ENCODE measurements around the gene OR10Z1. TPM values are rescaled to one million over a fixed set of nuclear protein-coding genes. Genes with fewer than 3 reads are reported as not detected.

OR10Z1 gene
- total and polyA plus RNA-seq, 9 of the 15 experiments (the other 6 are each of a cell fraction or from before 2014, with no cell fraction given) = 0.01 to 0.94 (median 0.35) TPM; not detected in 5

DNA sequence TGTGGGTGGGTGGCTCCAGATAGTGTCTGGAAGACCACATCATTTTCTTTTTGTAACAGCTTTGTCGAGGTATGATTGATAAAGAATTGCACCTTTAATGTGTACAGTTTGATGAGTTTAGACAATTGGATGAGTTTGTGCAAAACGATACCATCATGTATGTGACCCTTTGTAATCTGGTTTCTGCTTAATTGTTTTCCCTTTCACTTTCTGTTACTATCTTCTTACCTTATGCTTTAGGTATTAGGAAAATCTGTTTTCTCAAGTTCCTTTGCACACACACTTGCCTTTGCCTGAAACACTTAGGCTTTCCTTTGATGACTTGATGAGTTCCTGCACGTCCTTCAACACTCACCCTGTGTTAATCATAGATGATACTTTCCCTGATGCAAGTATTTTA, 6.8 kb downstream of the OR10Z1 start:
- no peak overlapping the region for H3K27ac ChIP-seq (ENCODE audit: extremely low read depth, low read depth, low read length)
- no peak overlapping the region for H2AFZ ChIP-seq (ENCODE audit: low read depth, low read length)
- H3K9me3 ChIP-seq (replicated peaks; ENCODE audit: control insufficient read depth, insufficient read depth, low read depth, low read length) = no peaks in the 10 kb centered on the region
- intact Hi-C loops (cut with micrococcal nuclease) (no loop called here), in situ Hi-C loops (cut with MboI) (no loop called here)
- DNase-seq (ENCODE audit: extremely low read depth in 1 of 4, low spot score in 3 of 4) = no peak
- no peaks in the 10 kb centered on the region for H4K20me1 ChIP-seq (replicated peaks; ENCODE audit: control insufficient read depth, insufficient read depth, low read length)
- no peaks in the 10 kb centered on the region for H3K27me3 ChIP-seq (ENCODE audit: control insufficient read depth in 2 of 2, insufficient read depth in 2 of 2, low read length in 2 of 2)
- WGBS (ENCODE audit: insufficient coverage, low coverage, missing lambda C conversion rate) = 69% methylated on average over 3 of the region's 3 CpGs
- H3K4me2 ChIP-seq (ENCODE audit: insufficient read depth, low read length) = no peak overlapping the region
- H3K36me3 ChIP-seq (ENCODE audit: control insufficient read depth, insufficient read depth, low read length) = peaks cover 59% of the 10 kb centered on the region
- FAIRE-seq = no peak
- ChIA-PET CTCF (ENCODE audit: low intra/inter-chr PET ratio) (no interaction called here), POLR2A (no interaction called here)
- H3K4me1 ChIP-seq (replicated peaks in 1 of 2; ENCODE audit: control insufficient read depth in 2 of 2, insufficient read depth in 2 of 2, low read length in 2 of 2) = no peaks in the 10 kb centered on the region
- H3K4me3 ChIP-seq = no peak overlapping the region
- H3K9me1 ChIP-seq (ENCODE audit: control insufficient read depth, insufficient read depth, low read length) = no peaks in the 10 kb centered on the region
- no peak for ATAC-seq
- H3K79me2 ChIP-seq (ENCODE audit: control insufficient read depth, insufficient read depth, low read length) = no peaks in the 10 kb centered on the region
- no peak overlapping the region for H3K9ac ChIP-seq (ENCODE audit: insufficient read depth in 1 of 2, low read depth in 2 of 2, low read length in 2 of 2)
- no TSS peak for BruUV-seq (replicated peaks)
- TF ChIP-seq, protein P1, sequence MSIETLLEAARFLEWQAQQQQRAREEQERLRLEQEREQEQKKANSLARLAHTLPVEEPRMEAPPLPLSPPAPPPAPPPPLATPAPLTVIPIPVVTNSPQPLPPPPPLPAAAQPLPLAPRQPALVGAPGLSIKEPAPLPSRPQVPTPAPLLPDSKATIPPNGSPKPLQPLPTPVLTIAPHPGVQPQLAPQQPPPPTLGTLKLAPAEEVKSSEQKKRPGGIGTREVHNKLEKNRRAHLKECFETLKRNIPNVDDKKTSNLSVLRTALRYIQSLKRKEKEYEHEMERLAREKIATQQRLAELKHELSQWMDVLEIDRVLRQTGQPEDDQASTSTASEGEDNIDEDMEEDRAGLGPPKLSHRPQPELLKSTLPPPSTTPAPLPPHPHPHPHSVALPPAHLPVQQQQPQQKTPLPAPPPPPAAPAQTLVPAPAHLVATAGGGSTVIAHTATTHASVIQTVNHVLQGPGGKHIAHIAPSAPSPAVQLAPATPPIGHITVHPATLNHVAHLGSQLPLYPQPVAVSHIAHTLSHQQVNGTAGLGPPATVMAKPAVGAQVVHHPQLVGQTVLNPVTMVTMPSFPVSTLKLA (conservative IDR thresholded peaks at IDR 0.05) = no peak
- TF ChIP-seq ZNF121 (CRISPR knock-in tag; conservative IDR thresholded peaks at IDR 0.05) (no peak), HBP1 (CRISPR knock-in tag; IDR thresholded peaks at IDR 0.05) (no peak), CEBPG (CRISPR knock-in tag; IDR thresholded peaks at IDR 0.05) (no peak), CEBPG (tag; conservative IDR thresholded peaks at IDR 0.05 in 1 of 2, IDR thresholded peaks at IDR 0.05 in 1 of 2) (no peak)
- TF ChIP-seq, protein P2, sequence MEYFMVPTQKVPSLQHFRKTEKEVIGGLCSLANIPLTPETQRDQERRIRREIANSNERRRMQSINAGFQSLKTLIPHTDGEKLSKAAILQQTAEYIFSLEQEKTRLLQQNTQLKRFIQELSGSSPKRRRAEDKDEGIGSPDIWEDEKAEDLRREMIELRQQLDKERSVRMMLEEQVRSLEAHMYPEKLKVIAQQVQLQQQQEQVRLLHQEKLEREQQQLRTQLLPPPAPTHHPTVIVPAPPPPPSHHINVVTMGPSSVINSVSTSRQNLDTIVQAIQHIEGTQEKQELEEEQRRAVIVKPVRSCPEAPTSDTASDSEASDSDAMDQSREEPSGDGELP (CRISPR knock-in tag; IDR thresholded peaks at IDR 0.05; ENCODE audit: borderline replicate concordance) = no peak
- TF ChIP-seq, protein P3, sequence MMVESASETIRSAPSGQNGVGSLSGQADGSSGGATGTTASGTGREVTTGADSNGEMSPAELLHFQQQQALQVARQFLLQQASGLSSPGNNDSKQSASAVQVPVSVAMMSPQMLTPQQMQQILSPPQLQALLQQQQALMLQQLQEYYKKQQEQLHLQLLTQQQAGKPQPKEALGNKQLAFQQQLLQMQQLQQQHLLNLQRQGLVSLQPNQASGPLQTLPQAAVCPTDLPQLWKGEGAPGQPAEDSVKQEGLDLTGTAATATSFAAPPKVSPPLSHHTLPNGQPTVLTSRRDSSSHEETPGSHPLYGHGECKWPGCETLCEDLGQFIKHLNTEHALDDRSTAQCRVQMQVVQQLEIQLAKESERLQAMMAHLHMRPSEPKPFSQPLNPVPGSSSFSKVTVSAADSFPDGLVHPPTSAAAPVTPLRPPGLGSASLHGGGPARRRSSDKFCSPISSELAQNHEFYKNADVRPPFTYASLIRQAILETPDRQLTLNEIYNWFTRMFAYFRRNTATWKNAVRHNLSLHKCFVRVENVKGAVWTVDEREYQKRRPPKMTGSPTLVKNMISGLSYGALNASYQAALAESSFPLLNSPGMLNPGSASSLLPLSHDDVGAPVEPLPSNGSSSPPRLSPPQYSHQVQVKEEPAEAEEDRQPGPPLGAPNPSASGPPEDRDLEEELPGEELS (CRISPR knock-in tag; IDR thresholded peaks at IDR 0.05; ENCODE audit: borderline replicate concordance) = no peak
- TF ChIP-seq, protein P4, sequence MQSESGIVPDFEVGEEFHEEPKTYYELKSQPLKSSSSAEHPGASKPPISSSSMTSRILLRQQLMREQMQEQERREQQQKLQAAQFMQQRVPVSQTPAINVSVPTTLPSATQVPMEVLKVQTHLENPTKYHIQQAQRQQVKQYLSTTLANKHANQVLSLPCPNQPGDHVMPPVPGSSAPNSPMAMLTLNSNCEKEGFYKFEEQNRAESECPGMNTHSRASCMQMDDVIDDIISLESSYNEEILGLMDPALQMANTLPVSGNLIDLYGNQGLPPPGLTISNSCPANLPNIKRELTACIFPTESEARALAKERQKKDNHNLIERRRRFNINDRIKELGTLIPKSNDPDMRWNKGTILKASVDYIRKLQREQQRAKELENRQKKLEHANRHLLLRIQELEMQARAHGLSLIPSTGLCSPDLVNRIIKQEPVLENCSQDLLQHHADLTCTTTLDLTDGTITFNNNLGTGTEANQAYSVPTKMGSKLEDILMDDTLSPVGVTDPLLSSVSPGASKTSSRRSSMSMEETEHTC (IDR thresholded peaks at IDR 0.05) = no peak

Measured in K562 (cell line).